Stomach smooth muscle (tissue), 2 donors: ENCODE data around the gene AKAP13.
A peak's percentile ranks its signal among the peaks of the same experiment; 100 is the strongest.

Experiments used
- H3K27ac ChIP-seq: one replicate; pipeline ENCODE4 v1.7.0; 2013; ENCODE audit warnings: mild to moderate bottlenecking, low read length, inconsistent platforms
- H3K27me3 ChIP-seq, 2 donors: one replicate each; pipeline ENCODE4 v1.7.0; 2013; ENCODE audit warnings: low read length in 2 of 2; ENCODE audit not compliant: insufficient read depth in 2 of 2, control insufficient read depth in 1 of 2
- H3K36me3 ChIP-seq, 2 donors: one replicate each; pipeline ENCODE4 v1.7.0; 2013; ENCODE audit warnings: low read length in 2 of 2; ENCODE audit not compliant: control insufficient read depth in 2 of 2, insufficient read depth in 2 of 2
- H3K4me1 ChIP-seq: one replicate; pipeline ENCODE4 v1.7.0; 2013; ENCODE audit warnings: low read length; ENCODE audit not compliant: control insufficient read depth, insufficient read depth
- H3K4me3 ChIP-seq, 2 donors: one replicate each; pipeline ENCODE4 v1.7.0; 2013; ENCODE audit warnings: low read length in 2 of 2
- H3K9ac ChIP-seq, 2 donors: one replicate each; pipeline ENCODE4 v1.7.0; 2013; ENCODE audit warnings: low read length in 2 of 2, mild to moderate bottlenecking in 1 of 2
- H3K9me3 ChIP-seq, 2 donors: one replicate each; pipeline ENCODE4 v1.7.0; 2013; ENCODE audit warnings: low read length in 2 of 2; ENCODE audit not compliant: control insufficient read depth in 2 of 2
- donor health status: healthy.
- donor health status: Pancreatic carcinoma.

The AKAP13 gene

DNA sequence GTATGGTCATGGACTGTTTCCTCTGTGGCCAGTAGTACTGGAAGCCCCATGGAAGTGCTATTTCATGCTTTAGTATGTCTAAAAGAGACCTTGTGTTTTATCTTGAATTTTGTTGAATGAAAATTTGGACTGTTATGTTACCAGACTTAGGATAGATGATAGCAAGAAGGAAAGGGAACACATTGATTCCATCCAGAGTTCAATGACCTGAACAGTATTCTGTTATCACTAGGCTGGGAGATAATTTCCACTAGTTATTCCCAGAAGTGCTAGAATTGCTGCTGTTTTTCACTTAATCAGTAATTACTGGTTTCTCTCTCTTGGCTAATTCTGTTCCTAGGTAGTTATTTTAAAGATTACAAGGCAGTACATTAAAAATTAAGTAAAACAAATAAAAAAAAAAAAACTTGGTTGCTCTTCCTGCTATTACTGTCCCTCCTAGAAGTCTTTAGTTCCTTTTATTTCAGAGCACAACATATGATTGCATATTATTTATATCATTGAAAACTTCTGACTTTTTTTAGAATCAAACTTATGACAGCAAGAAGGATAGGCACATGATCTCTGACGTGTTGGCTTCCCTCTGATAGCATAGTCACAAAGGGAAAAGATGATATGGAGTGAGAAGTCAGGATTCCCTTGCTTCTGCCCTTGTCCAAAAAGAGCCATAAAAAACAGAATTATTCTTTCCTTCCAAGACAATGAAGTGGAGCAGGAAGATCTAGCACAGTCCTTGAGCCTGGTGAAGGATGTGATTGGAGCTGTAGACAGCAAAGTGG, 342.2 kb downstream of the AKAP13 start:
- H3K4me3 ChIP-seq, result no peak overlapping the region
- peaks cover 57 to 65% of the 10 kb centered on the region in 2 donors for H3K36me3 ChIP-seq
- H3K27me3 ChIP-seq, result no peaks in the 10 kb centered on the region
- no peak overlapping the region for H3K27ac ChIP-seq
- H3K9me3 ChIP-seq, result no peaks in the 10 kb centered on the region
- H3K9ac ChIP-seq, result no peak overlapping the region
- H3K4me1 ChIP-seq, result peaks cover 18% of the 10 kb centered on the region

DNA sequence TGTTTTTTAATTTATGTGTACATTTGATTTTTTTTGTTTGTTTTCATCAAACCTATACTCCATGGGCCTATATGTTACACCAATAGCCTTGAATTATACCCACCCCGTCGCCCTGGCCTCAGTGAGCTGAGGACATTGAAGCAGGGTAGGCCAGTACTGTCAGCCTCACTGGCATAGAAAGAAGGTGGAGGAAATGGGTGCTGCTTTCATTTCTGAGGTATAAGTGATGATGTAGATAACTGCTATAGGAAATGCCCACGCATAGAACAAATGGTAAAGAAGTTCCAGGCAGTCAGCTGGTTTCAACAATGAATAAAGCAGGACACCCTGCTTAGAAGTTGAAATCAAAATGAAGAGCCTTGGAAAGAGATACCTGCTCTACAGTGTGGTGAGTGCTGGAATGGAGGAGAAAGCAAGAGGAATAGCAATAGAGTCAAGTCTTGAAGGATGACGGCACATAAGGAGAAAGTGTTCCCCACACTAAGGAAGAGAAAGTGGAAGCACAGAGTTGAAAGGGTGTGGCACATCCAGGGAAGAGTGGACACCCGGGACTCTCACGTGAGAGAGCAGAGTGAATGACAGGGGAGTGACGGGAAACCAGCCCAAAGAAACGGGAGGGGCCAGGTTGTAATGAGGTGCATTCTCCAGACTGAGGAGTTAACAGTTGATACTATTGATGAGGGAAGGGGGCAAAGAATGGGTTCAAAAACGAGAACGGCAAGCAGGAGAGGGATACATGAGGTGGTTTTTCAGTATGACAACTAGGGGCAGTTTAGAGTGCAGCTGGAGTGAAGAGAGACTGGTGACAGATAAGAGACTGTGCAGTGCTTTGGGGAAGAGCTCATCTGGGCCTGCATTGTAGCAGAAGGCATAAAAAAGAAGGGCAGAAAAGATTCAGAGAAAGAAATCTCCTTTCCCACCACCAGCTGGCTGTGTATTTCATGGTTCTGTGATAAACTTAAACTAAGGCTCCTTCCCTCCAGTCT, 343.9 kb downstream of the AKAP13 start:
- Histone ChIP-seq H3K9me3 (no peaks in the 10 kb centered on the region), H3K36me3 (peaks cover 51 to 55% of the 10 kb centered on the region in 2 donors), H3K4me3 (no peak overlapping the region), H3K4me1 (peaks cover 18% of the 10 kb centered on the region), H3K27ac (peak overlapping the region; percentile 77), H3K9ac (peak overlapping the region in 1 of 2 donors; percentile 29), H3K27me3 (no peaks in the 10 kb centered on the region)

DNA sequence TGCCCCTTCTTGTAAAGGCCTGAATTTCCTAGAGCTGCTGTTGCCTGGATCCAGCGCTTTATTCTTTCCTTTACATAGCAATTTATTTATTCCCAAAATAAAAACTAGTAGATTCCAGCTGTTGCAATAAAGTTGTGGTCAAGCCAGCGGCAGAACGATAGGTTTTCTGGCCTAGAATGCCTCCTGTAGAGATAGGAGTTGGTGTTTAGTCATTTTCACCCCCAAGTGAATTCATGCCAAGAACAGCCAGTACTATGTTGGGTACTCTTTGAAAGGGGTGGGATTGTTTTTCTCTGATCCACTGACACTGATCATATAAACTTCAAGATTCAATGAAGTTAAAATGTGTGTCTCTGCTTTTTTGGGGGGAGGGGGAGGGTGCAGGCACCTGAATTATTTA, 344.6 kb downstream of the AKAP13 start:
- Histone ChIP-seq H3K4me1 (peaks cover 18% of the 10 kb centered on the region), H3K4me3 (no peak overlapping the region), H3K27me3 (no peaks in the 10 kb centered on the region), H3K27ac (peak overlapping the region; percentile 77), H3K9ac (no peak overlapping the region), H3K36me3 (peaks cover 48 to 52% of the 10 kb centered on the region in 2 donors), H3K9me3 (no peaks in the 10 kb centered on the region)

DNA sequence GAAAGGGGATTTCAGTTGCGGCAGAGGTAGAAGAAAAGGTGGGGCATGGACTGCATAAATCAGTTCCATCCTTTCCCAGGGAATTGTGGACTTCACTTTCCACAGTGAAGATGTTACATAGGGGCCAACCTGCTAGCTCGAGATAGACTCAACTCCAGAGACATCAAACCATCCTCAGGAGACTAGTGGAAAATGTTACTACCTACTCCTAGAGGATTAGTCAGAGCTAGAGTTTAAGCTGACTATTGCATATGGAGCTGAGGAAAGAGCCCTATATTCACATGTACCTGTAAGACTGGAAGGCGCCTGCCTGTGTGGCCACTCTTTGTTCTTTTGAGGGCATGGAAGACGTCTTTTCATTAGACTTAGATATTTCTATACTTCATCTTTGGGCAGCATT, 345.2 kb downstream of the AKAP13 start:
- Histone ChIP-seq H3K4me1 (peaks cover 18% of the 10 kb centered on the region), H3K36me3 (peaks cover 46 to 48% of the 10 kb centered on the region in 2 donors), H3K27ac (peak overlapping the region; percentile 77), H3K9ac (peak overlapping the region in 1 of 2 donors; percentile 2), H3K4me3 (no peak overlapping the region), H3K27me3 (no peaks in the 10 kb centered on the region), H3K9me3 (no peaks in the 10 kb centered on the region)

DNA sequence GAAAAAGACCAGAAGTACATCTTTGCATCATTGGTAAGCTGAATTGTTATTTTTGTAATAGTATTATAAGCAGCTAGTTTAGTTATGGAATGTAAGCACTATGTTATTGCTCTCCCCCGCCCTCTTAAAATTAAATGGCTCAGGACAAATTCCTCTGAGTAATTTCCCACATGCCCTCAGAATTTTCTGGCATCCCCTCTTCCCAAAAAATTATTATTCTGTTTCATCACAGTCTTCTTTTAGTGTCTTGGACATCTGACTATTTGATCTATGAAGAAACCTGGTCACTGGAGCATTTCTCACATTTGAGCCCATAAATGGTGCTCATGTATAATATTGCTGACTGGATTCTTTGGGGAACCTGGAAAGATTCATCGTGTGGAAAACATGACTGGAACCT, 346.1 kb downstream of the AKAP13 start:
- Histone ChIP-seq H3K27ac (peak overlapping the region; percentile 77), H3K4me3 (no peak overlapping the region)

DNA sequence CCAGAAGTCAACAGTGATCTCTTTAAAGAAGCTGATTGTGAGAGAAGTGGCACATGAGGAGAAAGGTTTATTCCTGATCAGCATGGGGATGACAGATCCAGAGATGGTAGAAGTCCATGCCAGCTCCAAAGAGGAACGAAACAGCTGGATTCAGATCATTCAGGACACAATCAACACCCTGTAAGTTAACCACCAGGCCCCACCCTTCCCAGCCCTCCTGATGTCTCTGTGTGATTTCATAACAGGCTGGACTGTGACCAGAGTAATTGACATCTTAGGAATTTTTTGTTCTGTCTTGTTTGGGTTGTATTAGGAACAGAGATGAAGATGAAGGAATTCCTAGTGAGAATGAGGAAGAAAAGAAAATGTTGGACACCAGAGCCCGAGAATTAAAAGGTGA, 346.7 kb downstream of the AKAP13 start:
- Histone ChIP-seq H3K4me3 (no peak overlapping the region), H3K27me3 (no peaks in the 10 kb centered on the region), H3K36me3 (peaks cover 43 to 45% of the 10 kb centered on the region in 2 donors), H3K9ac (peak overlapping the region in 1 of 2 donors; percentile 2), H3K4me1 (peaks cover 18% of the 10 kb centered on the region), H3K9me3 (no peaks in the 10 kb centered on the region), H3K27ac (peak overlapping the region; percentile 77)

More for the DNA sequence above, 346.1 kb downstream of the AKAP13 start:
- Histone ChIP-seq H3K9me3 (no peaks in the 10 kb centered on the region), H3K27me3 (no peaks in the 10 kb centered on the region), H3K36me3 (peaks cover 44 to 46% of the 10 kb centered on the region in 2 donors), H3K9ac (peak overlapping the region in 1 of 2 donors; percentile 2), H3K4me1 (peaks cover 18% of the 10 kb centered on the region)

DNA sequence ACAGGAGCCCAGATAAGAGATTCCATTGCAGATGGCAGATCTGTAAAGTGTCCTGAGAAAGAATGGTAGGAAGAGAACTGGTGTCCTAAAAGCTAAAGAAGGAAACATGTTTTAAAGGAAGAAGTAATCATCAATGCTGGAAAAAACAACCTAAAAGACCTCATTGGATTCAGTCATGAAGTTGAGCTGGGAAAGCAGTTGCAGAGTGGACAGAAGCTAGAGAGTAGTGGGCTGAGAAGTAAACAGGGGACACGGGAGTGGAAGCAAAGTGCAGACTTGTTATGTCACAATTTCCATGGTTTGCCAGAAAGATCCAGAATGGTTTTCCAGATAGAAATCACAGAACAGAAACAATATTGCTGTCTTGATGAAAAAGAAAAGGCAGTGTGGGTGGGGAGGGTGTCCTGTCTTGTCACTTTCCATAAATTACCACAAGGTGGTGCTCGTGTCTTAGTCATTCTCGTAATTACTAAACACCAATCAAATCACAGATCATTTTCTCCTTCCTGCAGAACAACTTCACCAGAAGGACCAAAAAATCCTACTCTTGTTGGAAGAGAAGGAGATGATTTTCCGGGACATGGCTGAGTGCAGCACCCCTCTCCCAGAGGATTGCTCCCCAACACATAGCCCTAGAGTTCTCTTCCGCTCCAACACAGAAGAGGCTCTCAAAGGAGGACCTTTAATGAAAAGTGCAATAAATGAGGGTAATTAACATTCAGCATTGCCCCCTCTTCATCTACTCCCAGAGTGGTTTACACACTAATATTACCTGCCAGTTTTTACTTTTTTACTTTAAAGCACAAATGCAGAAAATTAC, 349.8 kb downstream of the AKAP13 start:
- H3K27ac ChIP-seq, result no peak overlapping the region

DNA sequence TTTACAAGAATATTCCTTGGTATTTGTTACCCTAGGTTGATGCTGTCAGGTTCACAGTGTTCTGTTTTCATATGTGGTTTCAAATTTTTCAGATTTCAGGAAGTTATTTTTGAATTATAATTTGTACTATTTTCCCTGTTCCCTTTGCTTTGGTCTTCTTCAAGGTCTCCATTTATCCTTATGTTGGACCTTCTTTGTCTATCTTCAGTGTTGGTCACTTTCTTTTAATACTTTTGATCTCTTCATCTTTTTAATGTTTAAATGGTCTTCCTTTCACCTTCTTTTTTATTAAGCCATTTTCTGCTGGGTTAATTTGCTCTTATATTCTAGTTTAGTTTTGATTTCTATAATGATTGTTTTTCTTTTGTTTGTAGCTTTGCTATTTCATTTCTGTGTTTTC, 353.0 kb downstream of the AKAP13 start:
- H3K4me3 ChIP-seq, result no peak overlapping the region
- H3K27ac ChIP-seq, result no peak overlapping the region
- no peaks in the 10 kb centered on the region for H3K27me3 ChIP-seq
- H3K4me1 ChIP-seq, result no peaks in the 10 kb centered on the region
- peaks cover 43 to 57% of the 10 kb centered on the region in 2 donors for H3K36me3 ChIP-seq
- peaks cover 0 to 2% of the 10 kb centered on the region in 2 donors for H3K9me3 ChIP-seq
- H3K9ac ChIP-seq, result no peak overlapping the region

More for the DNA sequence above, 349.8 kb downstream of the AKAP13 start:
- Histone ChIP-seq H3K4me1 (peaks cover 16% of the 10 kb centered on the region), H3K27me3 (no peaks in the 10 kb centered on the region), H3K9ac (no peak overlapping the region), H3K4me3 (no peak overlapping the region), H3K36me3 (peaks cover 44 to 46% of the 10 kb centered on the region in 2 donors), H3K9me3 (peaks cover 0 to 2% of the 10 kb centered on the region in 2 donors)

DNA sequence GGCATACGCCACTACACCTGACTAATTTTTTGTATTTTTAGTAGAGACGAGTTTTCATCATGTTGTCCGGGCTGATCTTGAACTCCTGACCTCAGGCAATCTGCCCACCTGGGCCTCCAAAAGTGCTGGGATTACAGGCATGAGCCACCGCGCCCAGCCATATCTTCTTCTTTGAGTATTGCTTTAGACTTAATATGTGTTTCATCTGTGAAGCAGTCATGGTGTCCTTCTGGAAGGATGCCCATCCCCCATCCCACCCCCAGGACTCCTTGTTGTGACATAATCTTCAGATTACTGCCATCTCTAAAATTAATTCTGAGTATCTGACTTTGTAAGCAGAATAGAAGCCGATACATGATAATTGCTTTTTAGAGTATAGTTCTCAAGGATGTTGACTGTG, 356.7 kb downstream of the AKAP13 start:
- no peaks in the 10 kb centered on the region for H3K27me3 ChIP-seq
- peaks cover 49 to 64% of the 10 kb centered on the region in 2 donors for H3K36me3 ChIP-seq
- no peak overlapping the region for H3K4me3 ChIP-seq
- H3K27ac ChIP-seq, result no peak overlapping the region
- peaks cover 0 to 2% of the 10 kb centered on the region in 2 donors for H3K9me3 ChIP-seq
- peaks cover 4% of the 10 kb centered on the region for H3K4me1 ChIP-seq
- H3K9ac ChIP-seq, result no peak overlapping the region

DNA sequence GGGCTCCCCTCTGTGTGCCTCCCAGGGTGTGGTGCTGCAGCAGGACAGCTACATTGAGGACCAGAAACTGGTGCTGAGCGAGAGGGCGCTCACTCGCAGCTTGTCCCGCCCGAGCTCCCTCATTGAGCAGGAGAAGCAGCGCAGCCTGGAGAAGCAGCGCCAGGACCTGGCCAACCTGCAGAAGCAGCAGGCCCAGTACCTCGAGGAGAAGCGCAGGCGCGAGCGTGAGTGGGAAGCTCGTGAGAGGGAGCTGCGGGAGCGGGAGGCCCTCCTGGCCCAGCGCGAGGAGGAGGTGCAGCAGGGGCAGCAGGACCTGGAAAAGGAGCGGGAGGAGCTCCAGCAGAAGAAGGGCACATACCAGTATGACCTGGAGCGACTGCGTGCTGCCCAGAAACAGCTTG, 360.6 kb downstream of the AKAP13 start:
- Histone ChIP-seq H3K27ac (peak overlapping the region; percentile 49), H3K27me3 (no peaks in the 10 kb centered on the region), H3K9ac (no peak overlapping the region), H3K4me3 (no peak overlapping the region), H3K9me3 (no peaks in the 10 kb centered on the region), H3K36me3 (peaks cover 54 to 63% of the 10 kb centered on the region in 2 donors), H3K4me1 (peaks cover 28% of the 10 kb centered on the region)
